HUES64 (cell line): ENCODE data around the gene MOB3B.
"Not testable (repeated sequence)": the region's sequence is repeated elsewhere in the genome, so short reads cannot be mapped to it uniquely, and the experiment has no call there.

ENCODE experiments used
- H3K27ac ChIP-seq: 2 replicates; pipeline ENCODE4 v1.7.0; 2013; ENCODE audit warnings: low read depth, low read length, inconsistent platforms
- H3K27me3 ChIP-seq: 2 replicates; pipeline ENCODE4 v1.6.1; 2013; ENCODE audit warnings: mild to moderate bottlenecking, low read length; ENCODE audit not compliant: insufficient read depth
- H3K36me3 ChIP-seq: 2 replicates; pipeline ENCODE4 v1.6.1; 2013; ENCODE audit warnings: mild to moderate bottlenecking, low read length; ENCODE audit not compliant: insufficient read depth
- H3K4me1 ChIP-seq: 2 replicates; pipeline ENCODE4 v1.6.1; 2013; ENCODE audit warnings: mild to moderate bottlenecking, low read length, moderate library complexity; ENCODE audit not compliant: insufficient read depth
- H3K4me3 ChIP-seq: 2 replicates; pipeline ENCODE4 v1.5.1; 2013; ENCODE audit warnings: mild to moderate bottlenecking, low read length, moderate library complexity
- H3K9ac ChIP-seq: 2 replicates; pipeline ENCODE4 v1.6.1; 2013; ENCODE audit warnings: mild to moderate bottlenecking, low read depth, low read length
- H3K9me3 ChIP-seq: 2 replicates; pipeline ENCODE4 v1.6.1; 2013; ENCODE audit warnings: low read depth, low read length; ENCODE audit not compliant: insufficient read depth
- WGBS: fragments of 150-250, 120-280 bp; methylation state at CpG from one replicate; pipeline ENCODE4 v1.1.7; 2013; ENCODE audit warnings: missing lambda C conversion rate; 5-methylcytosine and 5-hydroxymethylcytosine counted together

Gene MOB3B

DNA sequence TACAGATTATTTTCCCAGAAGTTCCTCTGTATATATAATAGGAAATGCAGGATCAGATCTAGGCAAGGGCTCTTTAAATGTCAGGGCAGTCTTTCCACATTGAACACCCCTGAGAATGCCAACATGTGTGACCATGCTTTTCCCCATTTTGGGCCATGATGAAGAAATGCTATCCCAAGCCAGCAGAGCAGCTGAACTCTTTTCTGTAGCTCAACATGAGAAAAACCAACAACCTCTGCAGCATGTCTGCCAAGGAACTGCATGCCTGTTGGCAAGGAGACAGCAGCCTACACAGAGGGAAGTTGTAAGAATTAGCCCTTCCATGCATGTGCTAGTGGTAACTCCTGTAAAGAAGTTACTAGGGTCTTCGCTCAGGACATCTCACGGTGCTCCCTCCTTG lies 15.1 kb downstream of the MOB3B start:
- Histone ChIP-seq H3K27me3 (no peaks in the 10 kb centered on the region), H3K4me1 (0 out of 2 replicates have a peak, but pooled peaks cover 4% of the 10 kb centered on the region), H3K4me3 (no peak overlapping the region), H3K9me3 (no peaks in the 10 kb centered on the region), H3K27ac (no peak overlapping the region), H3K9ac (no peak overlapping the region), H3K36me3 (no peaks in the 10 kb centered on the region)
- 96% methylated on average over 2 of the region's 2 CpGs for WGBS

DNA sequence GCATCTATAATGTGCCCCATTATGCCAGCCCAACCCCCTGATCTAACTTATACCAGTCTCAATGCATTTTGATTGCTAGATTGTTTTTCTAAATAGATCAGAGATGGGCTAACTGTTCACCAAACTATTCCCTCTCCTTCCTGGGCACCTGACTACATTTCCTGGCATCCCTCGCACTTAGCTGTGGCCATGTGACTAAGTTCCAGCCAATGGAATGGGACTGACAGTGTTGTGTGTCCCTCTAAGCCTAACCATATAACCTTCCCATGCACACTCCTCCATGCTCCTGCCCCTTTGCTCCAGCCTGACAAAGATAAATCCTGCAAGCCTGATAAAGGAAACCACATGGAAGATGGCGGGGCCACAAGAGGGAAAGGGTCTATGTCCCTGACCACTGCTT lies 17.8 kb downstream of the MOB3B start:
- Histone ChIP-seq H3K9ac (no peak overlapping the region), H3K27me3 (no peaks in the 10 kb centered on the region), H3K4me1 (no peaks in the 10 kb centered on the region), H3K4me3 (no peak overlapping the region), H3K36me3 (no peaks in the 10 kb centered on the region), H3K9me3 (no peaks in the 10 kb centered on the region), H3K27ac (no peak overlapping the region)
- 93% methylated on average over 2 of the region's 2 CpGs for WGBS

DNA sequence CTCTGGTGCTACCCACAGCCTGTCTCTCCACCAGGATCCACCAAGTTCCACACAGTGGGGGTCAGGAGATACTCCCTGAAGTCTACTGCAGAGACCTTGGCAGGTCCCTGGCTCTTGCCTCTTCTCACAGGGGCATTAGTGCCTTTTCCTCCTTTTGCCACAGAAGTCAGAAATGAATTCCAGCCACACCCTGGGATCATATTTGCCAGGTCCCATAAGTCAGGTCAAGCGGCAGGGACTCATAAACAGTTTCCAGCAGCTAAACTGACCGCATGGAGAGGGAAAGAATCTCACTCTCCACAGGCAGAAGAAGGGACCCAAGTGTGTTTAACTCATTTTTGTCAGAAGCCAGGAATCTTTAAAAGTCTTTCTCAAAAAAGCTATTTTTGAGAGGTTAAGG lies 18.8 kb downstream of the MOB3B start:
- Histone ChIP-seq H3K27me3 (no peaks in the 10 kb centered on the region), H3K9me3 (no peaks in the 10 kb centered on the region), H3K36me3 (no peaks in the 10 kb centered on the region), H3K4me1 (no peaks in the 10 kb centered on the region), H3K27ac (no peak overlapping the region), H3K9ac (no peak overlapping the region), H3K4me3 (no peak overlapping the region)
- WGBS = 89% methylated on average over 2 of the region's 2 CpGs

DNA sequence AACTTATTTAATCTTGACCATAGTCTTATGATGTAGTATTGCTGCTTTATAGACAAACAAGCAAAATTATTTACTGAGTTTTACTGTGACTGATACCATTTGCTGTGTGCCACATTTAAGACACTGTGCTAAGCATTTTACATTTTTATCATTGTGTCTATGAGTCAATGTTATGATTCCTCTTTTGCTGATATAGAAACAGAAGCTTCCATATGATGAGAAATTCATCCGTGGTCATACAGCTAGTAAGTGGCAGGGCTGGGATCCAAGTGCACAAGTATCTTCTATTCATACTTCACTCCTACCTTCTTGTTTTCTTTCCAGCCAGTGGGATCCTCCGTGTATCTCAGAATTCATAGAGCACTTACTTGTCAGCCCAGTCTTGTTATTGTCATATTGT lies 22.6 kb downstream of the MOB3B start:
- 77% methylated on average over 2 of the region's 2 CpGs for WGBS

DNA sequence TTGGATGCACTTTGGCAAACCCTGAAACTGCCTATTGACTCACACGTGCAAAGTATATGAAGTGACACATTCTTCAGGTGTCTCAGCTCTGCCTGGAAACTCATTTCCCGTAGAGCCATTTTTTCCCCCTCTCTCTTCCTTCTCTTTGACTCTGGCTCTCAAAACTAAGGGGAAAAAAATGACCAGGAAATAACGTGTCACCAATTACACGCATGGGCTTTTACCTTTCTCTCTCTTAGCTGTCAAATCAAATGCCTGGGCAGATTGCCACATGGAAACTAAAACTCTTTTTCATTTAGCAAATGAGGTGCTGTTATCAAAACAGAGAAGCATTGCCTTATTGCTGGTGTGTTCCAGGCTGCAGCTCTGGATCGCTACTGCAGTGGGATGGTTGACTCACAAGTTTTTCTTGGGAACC lies 23.9 kb downstream of the MOB3B start:
- no peak overlapping the region for H3K4me3 ChIP-seq
- H3K27me3 ChIP-seq = no peaks in the 10 kb centered on the region
- no peak overlapping the region for H3K27ac ChIP-seq
- H3K36me3 ChIP-seq = no peaks in the 10 kb centered on the region
- peaks cover 4% of the 10 kb centered on the region; the same call in 1 of the 2 replicates for H3K4me1 ChIP-seq
- no peak overlapping the region for H3K9ac ChIP-seq
- 86% methylated on average over 5 of the region's 5 CpGs for WGBS
- no peaks in the 10 kb centered on the region for H3K9me3 ChIP-seq

More for the DNA sequence above, 22.6 kb downstream of the MOB3B start:
- Histone ChIP-seq H3K9ac (no peak overlapping the region), H3K4me3 (no peak overlapping the region), H3K4me1 (peaks cover 4% of the 10 kb centered on the region; the same call in 1 of the 2 replicates), H3K27ac (no peak overlapping the region), H3K27me3 (no peaks in the 10 kb centered on the region), H3K9me3 (no peaks in the 10 kb centered on the region), H3K36me3 (no peaks in the 10 kb centered on the region)

DNA sequence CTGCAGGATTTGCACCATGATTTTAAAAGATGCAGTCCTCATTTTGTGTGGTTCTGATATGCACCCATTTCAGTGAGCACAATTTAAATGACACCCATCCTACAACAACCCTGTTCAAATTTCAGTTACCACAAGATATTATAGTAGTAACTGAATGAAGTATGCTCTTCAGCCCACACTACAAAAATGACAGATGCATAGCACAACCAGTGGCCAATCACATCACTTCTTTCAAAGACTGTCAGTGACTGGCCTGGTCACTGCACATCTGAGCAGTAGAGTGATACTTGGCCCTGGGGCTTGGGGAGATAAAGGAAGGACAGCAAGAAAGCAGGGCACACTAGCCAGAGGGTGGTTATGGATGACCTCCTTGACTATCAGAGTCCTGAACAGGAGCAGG lies 25.4 kb downstream of the MOB3B start:
- Histone ChIP-seq H3K27ac (no peak overlapping the region), H3K4me3 (no peak overlapping the region), H3K27me3 (no peaks in the 10 kb centered on the region), H3K9me3 (no peaks in the 10 kb centered on the region), H3K9ac (no peak overlapping the region), H3K36me3 (no peaks in the 10 kb centered on the region), H3K4me1 (peaks cover 12% of the 10 kb centered on the region)

DNA sequence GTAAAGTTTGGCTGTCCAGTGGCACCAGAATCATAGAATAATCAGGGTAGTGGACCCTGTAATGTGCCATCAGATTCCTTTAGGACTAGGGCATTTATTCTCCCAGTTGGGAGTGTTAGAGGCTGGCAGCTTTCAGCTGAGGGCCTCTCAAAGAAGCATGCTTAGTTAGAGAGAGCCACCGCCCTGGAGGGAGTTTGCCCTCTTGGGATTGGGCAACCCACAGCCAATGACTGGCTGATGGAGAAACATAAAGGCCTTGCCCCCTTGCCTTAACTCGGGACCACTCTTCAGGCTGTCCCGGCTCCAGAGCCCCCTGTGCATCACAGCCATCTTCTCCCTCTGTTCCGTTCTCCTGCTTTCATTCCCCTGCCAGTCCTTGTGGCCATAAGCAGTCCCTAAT lies 26.0 kb downstream of the MOB3B start:
- no peak overlapping the region for H3K9ac ChIP-seq
- H3K27ac ChIP-seq = no peak overlapping the region
- peaks cover 19% of the 10 kb centered on the region for H3K4me1 ChIP-seq
- H3K36me3 ChIP-seq = no peaks in the 10 kb centered on the region
- no peaks in the 10 kb centered on the region for H3K9me3 ChIP-seq
- H3K27me3 ChIP-seq = no peaks in the 10 kb centered on the region
- WGBS = 79% methylated on average over 4 of the region's 4 CpGs
- H3K4me3 ChIP-seq = no peak overlapping the region

DNA sequence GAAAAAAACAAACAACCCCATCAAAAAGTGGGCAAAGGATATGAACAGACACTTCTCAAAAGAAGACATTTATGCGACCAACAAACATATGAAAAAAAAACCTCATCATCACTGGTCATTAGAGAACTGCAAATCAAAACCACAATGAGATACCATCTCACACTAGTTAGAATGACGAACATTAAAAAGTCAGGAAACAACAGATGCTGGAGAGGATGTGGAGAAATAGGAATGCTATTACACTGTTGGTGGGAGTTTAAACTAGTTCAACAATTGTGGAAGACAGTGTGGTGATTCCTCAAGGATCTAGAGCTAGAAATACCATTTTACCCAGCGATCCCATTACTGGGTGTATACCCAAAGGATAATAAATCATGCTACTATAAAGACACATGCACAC lies 28.7 kb downstream of the MOB3B start:
- H3K27ac ChIP-seq = not testable (repeated sequence)

DNA sequence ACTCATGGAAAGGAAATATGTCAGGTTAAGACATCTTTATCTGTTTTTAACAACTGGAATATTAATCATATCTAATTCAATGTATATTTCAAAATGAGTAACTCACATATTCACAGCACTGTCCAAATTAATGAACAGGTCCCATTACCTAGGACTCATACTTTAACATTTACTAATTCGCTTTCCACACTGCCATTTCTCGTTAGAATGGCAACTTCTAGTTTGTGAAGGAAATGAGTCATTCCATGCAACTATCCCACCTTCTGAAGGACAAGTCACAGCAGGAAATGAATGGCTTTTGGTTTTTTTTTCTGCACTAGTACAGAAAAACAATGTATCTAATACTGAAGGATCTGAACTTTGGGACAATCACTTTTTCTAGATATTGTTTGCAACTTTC lies 30.2 kb downstream of the MOB3B start:
- Histone ChIP-seq H3K4me1 (peaks cover 52% of the 10 kb centered on the region), H3K9me3 (no peaks in the 10 kb centered on the region), H3K9ac (no peak overlapping the region), H3K27me3 (no peaks in the 10 kb centered on the region), H3K27ac (no peak overlapping the region), H3K36me3 (no peaks in the 10 kb centered on the region), H3K4me3 (no peak overlapping the region)
- 28% methylated on average over 2 of the region's 2 CpGs for WGBS

More for the DNA sequence above, 28.7 kb downstream of the MOB3B start:
- 100% methylated on average over 3 of the region's 3 CpGs for WGBS
- H3K9ac ChIP-seq, H3K9me3 ChIP-seq, H3K36me3 ChIP-seq, H3K27me3 ChIP-seq, H3K4me3 ChIP-seq: not testable (repeated sequence)
- H3K4me1 ChIP-seq = peaks cover 46% of the 10 kb centered on the region

DNA sequence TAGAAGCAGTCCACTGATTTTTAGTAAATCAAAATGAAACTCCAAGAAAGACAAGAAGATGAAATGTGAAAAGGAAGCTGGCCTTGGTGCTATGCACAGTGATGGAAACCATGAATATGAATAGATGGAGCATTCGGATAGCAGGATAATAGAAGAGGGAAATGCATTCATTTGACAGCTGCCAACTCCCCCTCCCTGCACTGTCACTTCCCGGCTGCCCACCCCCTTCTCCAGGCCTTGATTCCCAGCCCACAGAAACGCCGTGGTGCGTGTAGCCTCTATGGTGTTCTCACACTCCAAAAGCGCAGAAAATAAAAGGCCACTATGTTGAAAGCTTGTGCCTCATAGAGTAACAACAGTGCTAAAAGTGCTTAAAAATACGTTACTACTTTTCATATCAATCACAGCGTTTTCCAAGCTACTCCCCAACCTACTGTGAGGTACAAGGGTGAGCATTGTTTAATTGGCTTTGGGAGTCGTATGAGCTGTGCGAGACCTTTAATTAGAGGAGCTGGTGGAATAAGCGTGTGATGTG lies 31.7 kb downstream of the MOB3B start:
- H3K9me3 ChIP-seq = no peaks in the 10 kb centered on the region
- H3K9ac ChIP-seq = no peak overlapping the region
- WGBS = 27% methylated on average over 9 of the region's 11 CpGs
- peak overlapping the region; percentile 8; the same call in 1 of the 2 replicates for H3K27ac ChIP-seq
- H3K4me1 ChIP-seq = peaks cover 49% of the 10 kb centered on the region
- no peaks in the 10 kb centered on the region for H3K27me3 ChIP-seq
- H3K36me3 ChIP-seq = no peaks in the 10 kb centered on the region
- H3K4me3 ChIP-seq = peak overlapping the region; percentile 29

DNA sequence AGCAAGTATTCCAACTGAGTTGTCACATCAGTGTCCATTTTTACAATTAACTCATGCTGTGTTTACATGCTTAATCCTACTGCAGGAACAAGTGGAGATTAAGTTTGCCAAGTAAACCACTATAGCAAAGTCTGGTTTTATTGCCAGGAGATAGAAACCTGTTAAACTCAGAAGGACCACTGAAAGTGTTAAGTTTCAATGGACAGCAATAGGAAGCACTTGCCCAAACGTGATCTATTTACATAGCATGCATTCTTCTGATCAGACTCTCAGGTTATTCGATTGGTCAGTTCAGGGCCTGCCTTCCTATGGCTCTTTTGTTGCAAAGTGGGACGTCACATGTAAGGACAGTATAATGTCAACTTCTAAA lies 33.5 kb downstream of the MOB3B start:
- Histone ChIP-seq H3K27ac (0 out of 2 replicates have a peak overlapping the region, but pooled peaks have one; percentile 12), H3K4me1 (peaks cover 48% of the 10 kb centered on the region), H3K9ac (no peak overlapping the region), H3K9me3 (no peaks in the 10 kb centered on the region), H3K4me3 (no peak overlapping the region), H3K27me3 (no peaks in the 10 kb centered on the region), H3K36me3 (no peaks in the 10 kb centered on the region)
- WGBS = 53% methylated on average over 3 of the region's 3 CpGs

DNA sequence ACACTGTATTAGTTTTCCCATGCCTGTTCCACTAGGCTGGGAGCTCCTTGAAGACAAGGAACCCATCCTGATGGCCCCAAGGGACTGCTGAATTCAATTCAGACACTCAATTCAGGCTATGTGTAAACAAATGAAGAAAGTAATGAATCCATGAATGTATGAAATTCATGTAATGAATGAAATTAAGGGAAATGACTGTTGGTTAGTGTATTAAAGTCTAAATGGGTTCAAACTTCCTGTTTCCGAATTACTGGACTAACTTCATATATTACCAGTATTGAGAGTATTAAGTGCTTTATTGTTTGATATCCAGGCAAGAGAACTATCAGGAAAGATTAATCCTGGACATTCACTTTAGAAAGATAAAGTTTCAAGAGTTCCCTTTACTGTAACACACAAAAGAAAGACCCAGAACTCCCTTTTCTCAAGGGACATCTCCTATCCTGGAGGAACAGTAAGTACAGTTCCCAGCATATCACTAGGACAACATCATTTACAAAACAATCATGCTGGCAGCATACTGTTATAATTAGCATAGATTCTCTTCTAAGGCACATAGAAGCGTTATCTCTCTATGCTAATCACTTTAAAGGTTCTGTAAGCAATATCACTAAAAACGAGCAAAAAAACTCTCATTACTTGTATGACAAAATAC lies 34.0 kb downstream of the MOB3B start:
- no peaks in the 10 kb centered on the region for H3K36me3 ChIP-seq
- no peak overlapping the region for H3K4me3 ChIP-seq
- H3K9me3 ChIP-seq = no peaks in the 10 kb centered on the region
- peaks cover 48% of the 10 kb centered on the region for H3K4me1 ChIP-seq
- WGBS = 29% methylated on average over 2 of the region's 3 CpGs
- no peak overlapping the region for H3K9ac ChIP-seq
- H3K27me3 ChIP-seq = no peaks in the 10 kb centered on the region
- no peak overlapping the region for H3K27ac ChIP-seq
